Keratinocyte (primary cell): ENCODE results near the gene FARP1. TPM values are rescaled to one million over a fixed set of nuclear protein-coding genes. Genes with fewer than 3 reads are reported as not detected.

Experiments
- DNase-seq: peaks from one replicate; pipeline ENCODE4 v3.0.0-alpha.2; 2011; ENCODE audit warnings: low read depth, missing footprints, low spot score
- FAIRE-seq: peaks from 2 replicates; lab custom pipeline; 2011; peaks lifted over from hg19 to GRCh38; lab: Jason Lieb, UNC
- H2AFZ ChIP-seq: 2 replicates; pipeline ENCODE4 v1.6.0; 2012; ENCODE audit warnings: low read length, control low read depth, inconsistent platforms; ENCODE audit not compliant: control insufficient read depth
- H3K27ac ChIP-seq: 2 replicates; pipeline ENCODE4 v1.5.1; 2011; ENCODE audit warnings: low read length; ENCODE audit not compliant: control insufficient read depth, insufficient read depth
- H3K27me3 ChIP-seq: 3 replicates; pipeline ENCODE4 v1.6.0; 2011; ENCODE audit warnings: low read length; ENCODE audit not compliant: control insufficient read depth, insufficient read depth; ENCODE audit errors: extremely low read depth
- H3K36me3 ChIP-seq, 2 experiments: 2 replicates in 1 of 2; 3 replicates in 1 of 2; pipeline ENCODE4 v1.5.1; 2011; ENCODE audit warnings: low read length in 2 of 2, mild to moderate bottlenecking in 1 of 2; ENCODE audit not compliant: control insufficient read depth in 2 of 2, insufficient read depth in 2 of 2; ENCODE audit errors: extremely low read depth in 1 of 2
- H3K4me1 ChIP-seq: 3 replicates; pipeline ENCODE4 v1.5.1; 2011; ENCODE audit warnings: low read length; ENCODE audit not compliant: control insufficient read depth, insufficient read depth; ENCODE audit errors: extremely low read depth
- H3K4me2 ChIP-seq: 3 replicates; pipeline ENCODE4 v1.6.0; 2011; ENCODE audit warnings: low read depth, low read length; ENCODE audit not compliant: control insufficient read depth, insufficient read depth; ENCODE audit errors: extremely low read depth
- H3K4me3 ChIP-seq, 3 experiments: fragments of 200-600 bp in 1 of 3; sonication (generic) in 1 of 3; 2 replicates in 2 of 3; 3 replicates in 1 of 3; pipeline ENCODE4 v1.5.1; 2011 to 2016; ENCODE audit warnings: low read length in 3 of 3, mild to moderate bottlenecking in 3 of 3, control low read depth in 2 of 3, inconsistent platforms in 1 of 3, low read depth in 1 of 3, mixed read lengths in 1 of 3, mixed run types in 1 of 3, moderate library complexity in 1 of 3; ENCODE audit not compliant: control insufficient read depth in 2 of 3, insufficient read depth in 2 of 3; ENCODE audit errors: extremely low read depth in 1 of 3
- H3K79me2 ChIP-seq: 2 replicates; pipeline ENCODE4 v1.6.0; 2012; ENCODE audit warnings: low read length; ENCODE audit not compliant: control insufficient read depth, insufficient read depth
- H3K9ac ChIP-seq: 3 replicates; pipeline ENCODE4 v1.6.0; 2011; ENCODE audit warnings: low read length; ENCODE audit not compliant: control insufficient read depth, insufficient read depth; ENCODE audit errors: extremely low read depth
- H3K9me1 ChIP-seq: 3 replicates; pipeline ENCODE4 v1.6.0; 2011; ENCODE audit warnings: low read length; ENCODE audit not compliant: control insufficient read depth, insufficient read depth; ENCODE audit errors: extremely low read depth
- H3K9me3 ChIP-seq: 2 replicates; pipeline ENCODE4 v1.5.1; 2012; ENCODE audit warnings: low read depth, low read length; ENCODE audit not compliant: control insufficient read depth
- H4K20me1 ChIP-seq: 3 replicates; pipeline ENCODE4 v1.6.0; 2011; ENCODE audit warnings: low read length; ENCODE audit not compliant: control insufficient read depth, insufficient read depth; ENCODE audit errors: extremely low read depth
- CTCF ChIP-seq, 3 experiments: IDR thresholded peaks in 1 of 3; conservative IDR thresholded peaks in 1 of 3; optimal IDR thresholded peaks in 1 of 3; 2 replicates in 2 of 3; 3 replicates in 1 of 3; pipeline versions ENCODE3 to v1.5.1; 2011; ENCODE audit warnings: low read length in 3 of 3, mild to moderate bottlenecking in 3 of 3, moderate library complexity in 2 of 3, control low read depth in 1 of 3, inconsistent platforms in 1 of 3; ENCODE audit not compliant: insufficient read depth in 2 of 3; ENCODE audit errors: extremely low read depth in 1 of 3
- EZH2 ChIP-seq: IDR thresholded peaks from one replicate; pipeline ENCODE4 v1.6.1; 2012; ENCODE audit warnings: inconsistent platforms, mild to moderate bottlenecking, low read length, moderate library complexity
- dilution Hi-C: fragments of 300-500 bp; cut with MboI; formaldehyde crosslinking; loops from one replicate; pipeline ENCODE4 v1.7.0; 2020; ENCODE audit warnings: low sequenced_read_pairs; ENCODE audit not compliant: extremely low pct_ligation_motif_present
- polyA plus RNA-seq, 5 experiments: library from polyadenylated mRNA; depleted of rRNA in 3 of 5; stranded (reverse) in 3 of 5; stranded (forward) in 1 of 5; unstranded in 1 of 5; fragments of >200 nt; gene quantifications; 1 replicate in 1 of 5; 2 replicates in 3 of 5; 3 replicates in 1 of 5; pipeline versions ENCODE4 v1.2.1 to v1.2.3, GENCODE V29; 2011 to 2012; ENCODE audit warnings: missing spikeins in 2 of 5, low read depth in 1 of 5, low replicate concordance in 1 of 5

FARP1 gene
- polyA plus RNA-seq, 1 donor (not counting 4 experiments of a cell fraction or from before 2014, with no cell fraction given): 10.3 TPM

DNA sequence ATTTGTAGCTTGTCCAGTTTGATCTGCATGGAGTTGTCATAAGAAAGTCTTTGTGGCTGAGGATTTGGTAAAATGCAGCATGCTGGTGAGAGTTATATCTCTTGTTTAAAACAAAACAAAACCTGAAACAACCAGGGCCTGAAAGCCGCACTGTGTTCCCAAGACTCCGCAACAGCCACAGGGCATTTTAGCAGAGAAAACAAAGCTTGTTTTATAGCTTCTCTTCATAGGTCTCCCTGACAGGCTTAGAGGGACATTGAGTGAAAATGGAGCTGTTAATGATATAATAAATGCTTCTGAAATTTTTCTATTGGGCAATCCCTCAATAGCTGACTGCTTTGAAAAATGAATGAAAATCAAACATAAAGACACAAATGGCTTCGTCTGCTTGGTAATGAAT is 182.8 kb downstream of the FARP1 start:
- FAIRE-seq: no peak
- Histone ChIP-seq H3K79me2 (no peaks in the 10 kb centered on the region), H3K9ac (no peak overlapping the region), H3K4me2 (no peak overlapping the region), H3K4me3 (no peak overlapping the region), H2AFZ (no peak overlapping the region), H3K27ac (no peak overlapping the region), H3K9me1 (no peaks in the 10 kb centered on the region), H3K4me1 (no peaks in the 10 kb centered on the region), H3K9me3 (no peaks in the 10 kb centered on the region), H3K27me3 (no peaks in the 10 kb centered on the region), H3K36me3 (no peaks in the 10 kb centered on the region), H4K20me1 (no peaks in the 10 kb centered on the region)
- no peak for DNase-seq
- TF ChIP-seq EZH2 (no peak), CTCF (optimal IDR thresholded peaks at IDR 0.05 in 1 of 3, IDR thresholded peaks at IDR 0.05 in 1 of 3, conservative IDR thresholded peaks at IDR 0.05 in 1 of 3; ENCODE audit: extremely low read depth in 1 of 3, insufficient read depth in 2 of 3, low read length in 3 of 3) (no peak)
- dilution Hi-C loops: no loop called here

- Histone ChIP-seq H3K9me3 (no peaks in the 10 kb centered on the region), H3K4me3 (no peak overlapping the region), H3K27me3 (no peaks in the 10 kb centered on the region), H2AFZ (no peak overlapping the region), H3K9me1 (no peaks in the 10 kb centered on the region), H3K9ac (no peak overlapping the region), H4K20me1 (no peaks in the 10 kb centered on the region), H3K4me1 (no peaks in the 10 kb centered on the region), H3K4me2 (no peak overlapping the region), H3K79me2 (no peaks in the 10 kb centered on the region), H3K36me3 (no peaks in the 10 kb centered on the region), H3K27ac (no peak overlapping the region)
- dilution Hi-C loops: no loop called here
- TF ChIP-seq CTCF (optimal IDR thresholded peaks at IDR 0.05 in 1 of 3, IDR thresholded peaks at IDR 0.05 in 1 of 3, conservative IDR thresholded peaks at IDR 0.05 in 1 of 3; ENCODE audit: extremely low read depth in 1 of 3, insufficient read depth in 2 of 3, low read length in 3 of 3): no peak
- TF ChIP-seq EZH2: no peak
- no peak for FAIRE-seq
- no peak for DNase-seq
Observed at GRCh38 chr13:98326291-98326690, 183.4 kb downstream of the FARP1 start.
